Loucy (cell line): ENCODE results near the gene TRPV2.

Source experiments
- H2AFZ ChIP-seq: fragments of 200-600 bp; sonication (generic); 2 replicates; pipeline ENCODE4 v1.6.0; 2016; ENCODE audit warnings: antibody characterized with exemption, mild to moderate bottlenecking, low read length, moderate library complexity
- H3F3A ChIP-seq: fragments of 200-600 bp; 2 replicates; pipeline ENCODE4 v1.6.0; 2016; ENCODE audit warnings: antibody characterized with exemption, low read depth, mild to moderate bottlenecking
- H3K27me3 ChIP-seq: fragments of 200-600 bp; sonication (generic); 2 replicates; pipeline ENCODE4 v1.6.1; 2014; ENCODE audit warnings: low read length, mild to moderate bottlenecking; ENCODE audit not compliant: insufficient read depth, poor library complexity, severe bottlenecking
- H3K36me3 ChIP-seq: fragments of 200-600 bp; sonication (generic); 2 replicates; pipeline ENCODE4 v1.6.1; 2016; ENCODE audit warnings: low read length; ENCODE audit not compliant: insufficient read depth
- H3K4me1 ChIP-seq: fragments of 200-600 bp; sonication (generic); 2 replicates; pipeline ENCODE4 v1.5.1; 2014; ENCODE audit warnings: low read length, mild to moderate bottlenecking; ENCODE audit not compliant: insufficient read depth, poor library complexity, severe bottlenecking
- H3K4me2 ChIP-seq: fragments of 200-600 bp; sonication (generic); 2 replicates; pipeline ENCODE4 v1.6.0; 2014; ENCODE audit warnings: antibody characterized with exemption, low read length, low read depth, mild to moderate bottlenecking; ENCODE audit not compliant: poor library complexity, severe bottlenecking
- H3K4me3 ChIP-seq: fragments of 200-600 bp; sonication (generic); 2 replicates; pipeline ENCODE4 v1.5.1; 2014; ENCODE audit warnings: low read length, mild to moderate bottlenecking, mixed read lengths; ENCODE audit not compliant: poor library complexity, severe bottlenecking
- H3K79me2 ChIP-seq: fragments of 200-600 bp; sonication (generic); 2 replicates; pipeline ENCODE4 v1.6.1; 2014; ENCODE audit warnings: low read length; ENCODE audit not compliant: insufficient read depth
- H3K9ac ChIP-seq: fragments of 200-600 bp; sonication (generic); 2 replicates; pipeline ENCODE4 v1.6.0; 2014; ENCODE audit warnings: mild to moderate bottlenecking, low read depth, low read length, moderate library complexity; ENCODE audit not compliant: poor library complexity, severe bottlenecking
- H3K9me2 ChIP-seq: fragments of 200-600 bp; sonication (generic); replicated peaks from 2 replicates; pipeline ENCODE4 v1.6.1; 2016; ENCODE audit warnings: low read depth, low read length, mixed read lengths
- H3K9me3 ChIP-seq: fragments of 200-600 bp; sonication (generic); 2 replicates; pipeline ENCODE4 v1.6.1; 2014; ENCODE audit warnings: mild to moderate bottlenecking, antibody characterized with exemption, low read length, low read depth; ENCODE audit not compliant: insufficient read depth
- H4K20me1 ChIP-seq: fragments of 200-600 bp; sonication (generic); 2 replicates; pipeline ENCODE4 v1.6.0; 2014; ENCODE audit warnings: antibody characterized with exemption, low read length, mild to moderate bottlenecking; ENCODE audit not compliant: insufficient read depth, poor library complexity, severe bottlenecking
- EZH2phosphoT487 ChIP-seq: fragments of 200-600 bp; IDR thresholded peaks from 2 replicates; pipeline ENCODE4 v1.6.1; 2018; ENCODE audit warnings: antibody characterized with exemption, mild to moderate bottlenecking, moderate library complexity, borderline replicate concordance
- TF ChIP-seq, protein P1 (sequence below): fragments of 200-600 bp; sonication (generic); conservative IDR thresholded peaks from 2 replicates; pipeline ENCODE4 v1.5.1; 2014; ENCODE audit warnings: mild to moderate bottlenecking, antibody characterized with exemption, low read length

TRPV2 gene

DNA sequence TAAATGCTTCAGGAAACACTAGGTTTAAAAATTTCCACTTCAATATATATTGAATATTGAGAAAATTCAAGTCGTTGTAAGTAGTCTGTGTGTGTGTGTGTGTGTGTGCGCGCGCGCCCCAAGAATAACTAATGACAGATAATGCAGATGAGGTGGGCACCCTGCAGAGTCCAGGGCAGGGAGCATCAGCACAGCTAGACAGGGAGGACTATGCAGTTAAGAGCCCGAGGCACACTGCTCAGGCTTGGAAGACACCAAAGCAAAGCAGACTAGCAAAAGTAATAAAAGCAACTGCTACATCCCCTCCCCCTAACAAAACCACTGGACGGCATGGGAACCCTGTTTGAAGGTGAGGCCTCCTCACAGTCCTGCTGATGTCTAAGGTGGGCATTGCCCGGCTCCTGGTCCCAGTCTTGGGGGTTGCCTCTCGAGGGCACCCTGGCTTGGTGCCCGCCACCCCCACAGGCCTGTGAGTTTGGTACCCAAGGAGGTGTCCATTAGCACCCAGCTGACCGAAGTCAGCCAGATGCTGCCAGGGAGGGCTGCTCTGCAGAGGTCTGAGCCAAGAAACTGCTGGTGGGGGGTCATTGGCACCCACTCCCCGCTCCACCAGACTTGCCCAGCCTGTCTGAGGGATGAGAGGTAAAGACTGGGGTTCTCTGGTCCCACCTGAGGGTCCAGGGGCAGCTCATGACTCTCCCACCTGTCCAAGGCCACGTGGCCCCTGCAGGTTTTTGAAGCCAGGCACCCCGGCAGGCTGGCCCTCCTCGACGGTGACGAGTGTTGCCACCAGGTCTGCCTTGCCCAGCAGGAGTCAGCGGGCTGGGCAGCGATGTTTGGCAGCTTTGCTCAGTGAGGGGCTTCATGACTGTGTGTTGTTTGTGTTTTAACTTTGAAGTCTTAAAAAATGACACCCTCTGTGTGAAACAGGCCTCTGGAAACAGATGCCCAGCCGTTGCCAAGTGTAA, 58.0 kb downstream of the TRPV2 start:
- Histone ChIP-seq H3K79me2 (no peaks in the 10 kb centered on the region), H3K4me3 (no peak overlapping the region), H3K4me2 (no peak overlapping the region), H3K4me1 (no peaks in the 10 kb centered on the region), H2AFZ (no peak overlapping the region), H3K27me3 (no peaks in the 10 kb centered on the region), H3F3A (no peaks in the 10 kb centered on the region), H3K9ac (no peak overlapping the region), H3K9me2 (no peaks in the 10 kb centered on the region), H3K9me3 (no peaks in the 10 kb centered on the region), H3K36me3 (no peaks in the 10 kb centered on the region), H4K20me1 (no peaks in the 10 kb centered on the region)
- TF ChIP-seq, protein P1, sequence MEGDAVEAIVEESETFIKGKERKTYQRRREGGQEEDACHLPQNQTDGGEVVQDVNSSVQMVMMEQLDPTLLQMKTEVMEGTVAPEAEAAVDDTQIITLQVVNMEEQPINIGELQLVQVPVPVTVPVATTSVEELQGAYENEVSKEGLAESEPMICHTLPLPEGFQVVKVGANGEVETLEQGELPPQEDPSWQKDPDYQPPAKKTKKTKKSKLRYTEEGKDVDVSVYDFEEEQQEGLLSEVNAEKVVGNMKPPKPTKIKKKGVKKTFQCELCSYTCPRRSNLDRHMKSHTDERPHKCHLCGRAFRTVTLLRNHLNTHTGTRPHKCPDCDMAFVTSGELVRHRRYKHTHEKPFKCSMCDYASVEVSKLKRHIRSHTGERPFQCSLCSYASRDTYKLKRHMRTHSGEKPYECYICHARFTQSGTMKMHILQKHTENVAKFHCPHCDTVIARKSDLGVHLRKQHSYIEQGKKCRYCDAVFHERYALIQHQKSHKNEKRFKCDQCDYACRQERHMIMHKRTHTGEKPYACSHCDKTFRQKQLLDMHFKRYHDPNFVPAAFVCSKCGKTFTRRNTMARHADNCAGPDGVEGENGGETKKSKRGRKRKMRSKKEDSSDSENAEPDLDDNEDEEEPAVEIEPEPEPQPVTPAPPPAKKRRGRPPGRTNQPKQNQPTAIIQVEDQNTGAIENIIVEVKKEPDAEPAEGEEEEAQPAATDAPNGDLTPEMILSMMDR: no peak
- TF ChIP-seq EZH2phosphoT487: no peak

DNA sequence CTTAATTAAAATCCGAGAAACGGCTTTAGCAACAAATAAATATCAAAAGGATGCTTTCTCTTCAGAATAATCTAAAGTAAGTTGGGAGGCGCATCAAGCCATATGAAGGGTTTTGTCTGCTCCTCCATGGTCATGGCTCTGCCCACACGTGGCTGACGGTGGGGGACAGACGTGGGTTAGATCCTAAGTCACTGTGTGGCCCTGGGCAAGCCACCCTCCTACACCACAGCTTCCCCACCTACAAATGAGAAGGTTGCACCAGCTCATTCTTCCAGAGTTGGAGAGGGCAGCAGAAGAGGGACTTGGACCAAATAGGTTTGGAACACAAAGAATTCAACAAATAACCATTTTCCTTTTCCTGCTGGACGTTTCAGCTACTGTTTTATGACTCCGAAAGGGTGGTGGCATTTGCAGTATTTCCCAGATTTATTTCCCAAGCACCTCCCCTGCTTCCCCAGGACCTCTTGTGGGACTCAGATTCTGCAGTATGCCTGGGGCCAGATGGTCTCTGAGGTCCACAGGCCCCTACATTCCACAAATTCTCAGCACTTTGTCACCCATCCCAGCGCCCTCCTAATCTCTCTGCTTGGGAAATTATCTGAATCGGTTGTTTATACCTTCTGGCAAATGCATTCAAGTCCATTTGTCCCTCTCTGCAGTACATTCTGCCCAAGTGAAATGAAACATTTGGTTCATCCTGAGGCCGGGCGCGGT, 58.8 kb downstream of the TRPV2 start:
- TF ChIP-seq EZH2phosphoT487: no peak
- TF ChIP-seq, protein P1: no peak
- Histone ChIP-seq H3K9me2 (no peaks in the 10 kb centered on the region), H3K4me2 (no peak overlapping the region)

DNA sequence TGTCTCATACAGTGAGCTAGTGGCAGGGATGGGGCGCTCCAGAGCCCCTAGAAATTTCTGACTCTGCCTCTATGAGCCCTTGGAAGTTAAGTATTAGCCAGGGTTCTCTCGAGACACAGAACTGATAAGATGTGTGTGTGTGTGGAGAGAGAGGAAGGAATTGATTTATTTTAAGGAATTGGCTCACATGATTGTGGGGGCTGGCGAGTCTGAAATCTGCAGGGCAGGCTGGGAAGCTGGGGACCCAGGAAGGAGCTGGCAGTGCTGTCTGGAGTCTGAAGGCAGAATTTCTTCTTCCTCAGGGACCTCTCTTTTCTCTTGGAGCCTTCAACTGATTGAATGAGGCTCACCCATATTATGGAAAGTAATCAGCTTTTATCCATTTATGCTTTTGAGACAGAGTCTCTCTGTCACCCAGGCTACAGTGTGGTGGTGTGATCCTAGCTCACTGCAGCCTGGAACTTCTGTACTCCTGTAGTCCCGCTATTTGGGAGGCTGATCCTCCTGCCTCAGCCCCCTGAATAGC, 59.9 kb downstream of the TRPV2 start:
- H3K9ac ChIP-seq: no peak overlapping the region
- no peak overlapping the region for H2AFZ ChIP-seq
- H3K4me2 ChIP-seq: no peak overlapping the region
- TF ChIP-seq, protein P1: no peak
- no peak for TF ChIP-seq EZH2phosphoT487
- no peaks in the 10 kb centered on the region for H3K4me1 ChIP-seq
- H3K4me3 ChIP-seq: no peak overlapping the region
- no peaks in the 10 kb centered on the region for H3K79me2 ChIP-seq
- H3K9me2 ChIP-seq: no peaks in the 10 kb centered on the region
- no peaks in the 10 kb centered on the region for H3K9me3 ChIP-seq
- no peaks in the 10 kb centered on the region for H3K36me3 ChIP-seq
- H3K27me3 ChIP-seq: no peaks in the 10 kb centered on the region
- no peaks in the 10 kb centered on the region for H4K20me1 ChIP-seq
- no peaks in the 10 kb centered on the region for H3F3A ChIP-seq

More for the DNA sequence above, 58.8 kb downstream of the TRPV2 start:
- no peaks in the 10 kb centered on the region for H3F3A ChIP-seq
- no peaks in the 10 kb centered on the region for H3K36me3 ChIP-seq
- no peaks in the 10 kb centered on the region for H3K4me1 ChIP-seq
- no peak overlapping the region for H3K9ac ChIP-seq
- H3K4me3 ChIP-seq: no peak overlapping the region
- no peaks in the 10 kb centered on the region for H3K79me2 ChIP-seq
- H4K20me1 ChIP-seq: no peaks in the 10 kb centered on the region
- no peaks in the 10 kb centered on the region for H3K27me3 ChIP-seq
- no peak overlapping the region for H2AFZ ChIP-seq
- no peaks in the 10 kb centered on the region for H3K9me3 ChIP-seq
